ENCODE data around the gene SCGB3A2.

SCGB3A2 gene

DNA sequence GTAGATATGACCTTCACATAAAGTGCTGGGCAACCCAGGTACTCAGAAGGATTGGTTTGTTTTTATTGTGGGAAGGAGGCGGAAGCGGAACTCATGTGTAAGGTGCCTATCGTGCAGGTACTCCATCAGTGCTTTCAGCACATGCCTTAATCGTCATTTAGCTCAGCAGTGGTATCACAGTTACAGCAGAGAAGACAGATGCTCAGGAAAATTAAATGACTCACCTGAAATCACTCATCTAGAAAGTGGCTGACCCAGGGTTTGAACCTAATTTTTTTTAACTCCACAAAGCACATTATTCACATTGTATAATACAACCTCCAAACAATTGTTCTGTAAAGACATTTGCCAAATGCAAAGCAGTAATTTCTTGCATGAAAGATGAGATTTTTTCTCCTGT, 25.6 kb downstream of the SCGB3A2 start:
- no peak for DNase-seq (ENCODE audit: low read depth)

DNA sequence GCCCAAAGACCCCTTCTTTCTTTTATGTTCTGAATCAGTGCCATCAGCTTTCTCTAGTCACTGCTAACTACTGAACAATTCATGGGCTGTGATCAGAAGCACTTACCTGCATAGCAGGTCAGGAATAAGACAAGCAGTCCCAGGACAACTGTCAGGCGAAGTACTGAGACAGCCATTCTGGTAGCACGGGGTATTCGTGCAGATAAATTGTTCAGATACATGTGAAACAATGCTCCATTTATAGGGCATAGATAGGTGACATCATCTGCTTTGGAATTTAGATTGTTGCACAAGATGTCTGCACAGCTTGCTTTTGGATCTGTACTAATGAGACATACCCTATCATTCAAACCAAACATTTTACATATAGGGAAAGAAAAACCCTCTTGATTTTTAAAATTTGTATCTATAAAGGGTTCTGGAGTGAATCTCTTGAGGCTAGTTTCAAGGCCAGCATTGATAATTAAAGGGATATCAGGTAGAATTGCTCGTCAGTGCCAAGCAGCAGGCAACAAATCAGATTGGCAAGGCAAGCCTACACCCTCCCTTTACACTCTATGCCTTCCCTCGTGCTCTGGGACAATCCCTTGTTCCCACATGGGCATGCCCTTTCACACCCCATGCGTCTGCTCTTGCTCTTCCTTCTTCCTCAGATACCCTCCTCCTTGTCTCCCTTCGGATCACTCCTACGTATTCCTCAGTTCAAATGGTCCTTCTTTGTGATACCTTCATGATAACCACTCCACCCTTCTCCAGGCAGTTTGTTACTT, 28.0 kb downstream of the SCGB3A2 start, which contains the start of gene C5orf46:
Gene C5orf46, minus strand, starts transcription at position 213 of the 770 bp plus-strand sequence. Its CDS starts 37 bp downstream, at position 176.
- peak; percentile 72 for DNase-seq (ENCODE audit: low read depth)

DNA sequence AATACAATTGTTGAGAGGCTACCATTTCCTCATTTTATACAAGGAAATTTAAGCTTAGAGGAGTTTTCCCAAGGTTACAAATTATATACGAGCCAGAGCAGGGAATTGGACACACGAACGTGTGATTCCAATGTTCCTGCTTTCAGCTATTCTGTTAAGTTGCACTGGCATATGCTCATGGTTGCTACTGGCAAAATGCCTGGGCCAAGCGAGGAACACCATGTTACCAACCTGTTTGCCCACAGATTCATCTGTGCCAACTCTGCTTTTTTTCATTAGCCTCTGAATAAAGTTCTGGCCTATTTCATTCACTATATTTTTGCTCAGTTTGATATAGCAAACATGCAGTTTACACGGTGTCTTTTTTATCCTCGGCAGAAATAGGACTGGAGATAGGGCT, 32.9 kb downstream of the SCGB3A2 start:
- DNase-seq (ENCODE audit: low read depth): no peak

DNA sequence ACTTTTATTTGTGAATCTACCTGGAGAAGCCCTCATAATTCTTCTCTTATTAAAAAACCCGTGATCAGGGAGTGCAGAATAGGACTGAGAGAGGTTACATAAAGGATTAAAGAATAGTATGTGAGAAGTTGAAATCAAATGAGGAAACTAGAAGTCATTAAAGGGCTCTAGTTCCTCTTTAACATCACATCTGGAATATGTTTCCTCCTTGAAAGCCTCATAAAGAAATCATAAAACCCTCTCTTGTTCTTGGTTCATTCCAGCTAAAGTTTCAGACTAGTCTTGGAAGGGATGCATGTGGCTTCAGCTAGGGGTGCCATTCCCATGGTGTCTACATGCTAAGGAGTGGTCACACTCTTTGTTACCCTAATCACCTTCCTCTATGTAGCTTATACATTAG, 33.5 kb downstream of the SCGB3A2 start:
- DNase-seq (ENCODE audit: low read depth): no peak

DNA sequence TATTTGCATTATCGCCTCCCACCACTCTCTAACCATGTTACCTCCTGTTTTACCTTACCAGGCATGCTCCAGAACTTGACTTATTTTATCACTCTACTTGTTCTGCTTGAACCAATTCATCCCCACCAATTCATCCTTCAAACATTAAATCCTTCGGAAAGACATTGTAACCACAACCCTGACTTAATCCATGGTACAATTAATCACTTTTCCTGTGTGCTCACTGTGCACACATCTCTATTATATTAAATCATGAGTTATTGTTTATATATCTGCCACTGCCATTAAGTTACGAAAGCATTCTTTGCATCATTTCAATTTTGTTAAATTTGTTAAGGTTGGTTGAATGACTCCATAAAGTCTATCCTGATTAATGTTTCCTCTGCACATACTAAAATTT, 35.3 kb downstream of the SCGB3A2 start:
- no peak for DNase-seq (ENCODE audit: low read depth)

DNA sequence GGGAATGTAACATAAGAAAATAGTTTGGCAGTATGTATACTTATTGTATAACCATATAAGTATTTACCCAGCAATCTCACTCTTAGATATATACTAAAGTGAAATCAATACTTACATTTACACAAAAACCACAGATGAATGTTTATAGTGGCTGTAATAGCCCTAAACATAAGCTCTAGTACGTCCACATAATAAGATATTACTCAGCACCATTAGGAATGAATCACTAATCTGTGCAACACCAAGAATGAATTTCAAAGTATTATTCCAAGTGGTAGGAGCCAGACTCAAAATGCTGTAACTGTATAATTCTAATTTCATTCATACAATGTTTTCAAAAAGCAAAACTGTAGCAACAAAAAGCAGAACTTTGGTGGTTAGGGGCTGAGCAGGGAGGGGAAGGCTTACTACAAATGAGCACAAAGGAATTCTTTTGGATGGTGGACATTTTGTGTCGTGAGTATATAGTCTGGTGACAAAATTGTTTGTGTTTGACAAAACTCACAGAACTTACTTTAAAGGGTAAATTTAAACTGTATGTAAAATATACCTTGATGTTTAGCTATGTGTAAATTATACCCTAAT, 39.7 kb downstream of the SCGB3A2 start:
- DNase-seq (ENCODE audit: low read depth): peak; percentile 32

DNA sequence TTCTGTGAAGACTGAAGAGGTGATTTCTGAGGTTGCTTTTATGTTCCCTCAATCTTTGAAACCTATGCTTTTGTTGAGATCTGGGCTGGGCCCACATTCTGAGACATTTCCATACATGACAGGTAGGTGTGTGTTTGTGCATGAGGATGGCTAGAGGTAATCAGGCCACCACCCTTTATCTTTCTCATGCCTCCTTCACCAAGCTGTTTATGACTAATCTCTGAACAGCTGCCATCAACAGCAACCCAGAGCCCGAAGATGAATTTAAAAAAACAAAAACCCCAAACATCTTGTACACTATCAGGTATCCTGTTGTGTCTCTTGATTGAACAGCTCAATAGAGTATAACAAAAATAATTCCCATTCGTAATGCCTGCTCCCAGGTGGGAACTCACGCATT, 40.4 kb downstream of the SCGB3A2 start:
- no peak for DNase-seq (ENCODE audit: low read depth)

DNA sequence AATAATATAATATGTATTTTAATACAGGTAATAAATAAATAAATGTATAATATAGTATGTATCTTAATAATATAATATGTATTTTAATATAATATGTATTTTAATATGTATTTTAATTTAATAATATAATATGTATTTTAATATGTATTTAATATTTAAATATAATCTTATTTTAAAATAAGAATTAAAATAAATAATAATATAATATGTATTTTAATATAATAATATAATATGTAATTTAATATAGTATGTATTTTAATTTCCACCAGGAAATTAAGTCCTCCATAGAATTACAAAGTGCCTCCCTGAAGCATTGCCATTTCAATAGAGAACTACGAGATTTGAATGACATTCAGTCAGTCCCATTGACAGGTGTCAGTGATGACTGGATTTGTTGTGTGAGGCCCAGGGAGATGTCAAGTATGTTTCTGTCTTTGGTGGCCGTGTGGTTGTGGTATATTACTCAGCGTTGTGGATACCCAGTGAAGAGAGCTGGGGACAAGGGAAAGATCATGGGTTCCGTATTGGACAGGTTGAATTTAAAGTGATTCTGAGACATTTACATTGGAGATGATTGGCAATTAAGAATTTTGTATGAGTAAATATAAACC, 42.0 kb downstream of the SCGB3A2 start:
- DNase-seq (ENCODE audit: low read depth): no peak

DNA sequence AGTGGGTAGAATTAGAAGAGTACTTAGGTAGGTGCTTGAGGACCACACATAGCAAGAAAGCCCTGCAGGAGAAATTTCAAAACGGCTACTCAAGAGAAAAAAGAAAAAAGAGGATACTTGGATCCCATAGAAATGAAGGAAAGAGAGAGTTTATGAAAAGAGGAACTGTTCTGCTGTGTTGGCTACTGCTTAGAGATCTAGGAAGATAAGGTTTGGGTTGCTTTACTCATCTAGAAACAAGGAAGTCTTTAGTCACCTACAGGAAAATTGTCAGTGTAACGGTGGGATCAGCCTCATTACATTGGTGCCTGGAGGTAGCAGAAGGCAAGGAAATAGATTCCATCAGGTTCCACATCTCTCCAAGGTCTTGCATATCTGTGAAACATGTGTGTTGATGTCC, 42.6 kb downstream of the SCGB3A2 start:
- no peak for DNase-seq (ENCODE audit: low read depth)

DNA sequence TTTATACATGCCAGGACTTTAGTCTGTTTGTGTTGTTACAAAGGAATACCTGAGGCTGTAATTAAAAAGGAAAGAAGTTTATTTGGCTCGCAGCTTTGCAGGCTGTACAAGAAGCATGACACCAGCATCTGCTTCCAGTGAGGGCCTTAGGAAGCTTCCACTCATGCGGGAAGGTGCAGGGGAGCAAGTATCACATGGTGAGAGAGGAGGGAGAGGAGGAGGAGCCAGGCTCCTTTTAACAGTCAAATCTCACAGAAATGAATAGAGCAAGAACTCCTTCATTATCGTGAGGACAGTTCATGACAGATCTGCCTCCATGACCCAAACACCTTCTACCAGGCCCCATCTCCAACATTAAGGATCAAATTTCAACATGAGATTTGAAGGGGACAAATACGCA, 46.5 kb downstream of the SCGB3A2 start:
- DNase-seq (ENCODE audit: low read depth): no peak

DNA sequence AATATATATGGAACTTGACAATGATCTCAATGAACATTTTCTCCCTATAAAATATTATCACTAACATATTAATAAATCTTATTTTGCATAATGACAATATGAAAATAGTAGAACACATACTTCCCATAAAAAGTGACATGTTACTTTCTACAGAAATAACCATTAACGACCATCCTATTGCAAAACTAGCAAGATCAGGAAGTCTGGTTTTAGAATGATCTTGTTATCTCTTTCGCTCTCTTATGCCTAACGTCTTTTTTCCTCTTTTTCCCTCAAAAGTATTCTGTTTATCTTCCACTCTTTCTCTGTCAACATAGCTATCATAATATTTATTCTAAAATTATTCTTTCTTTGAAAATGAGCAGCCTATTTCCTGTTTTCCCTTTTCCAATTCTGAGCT, 49.4 kb downstream of the SCGB3A2 start:
- DNase-seq (ENCODE audit: low read depth): no peak

DNA sequence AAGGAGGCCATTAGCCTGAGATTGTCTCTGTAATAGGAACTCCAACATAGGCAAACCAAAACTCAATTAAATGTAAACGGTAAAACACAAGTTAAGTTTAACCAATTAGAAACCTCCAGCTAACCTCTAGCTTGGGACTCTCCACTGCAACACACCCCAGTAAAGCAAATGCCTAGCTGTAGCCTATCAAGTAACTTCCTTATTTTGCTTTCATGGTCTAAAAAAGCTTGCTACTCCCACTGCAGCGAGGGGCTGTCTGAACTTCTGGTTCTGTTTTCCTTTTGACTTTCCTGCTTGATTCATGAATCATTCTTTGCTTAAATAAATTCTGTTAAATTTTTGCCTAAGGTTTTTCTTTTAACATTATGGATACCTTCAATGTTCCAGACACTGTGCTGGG, 52.3 kb downstream of the SCGB3A2 start:
- no peak for DNase-seq (ENCODE audit: low read depth)
